Glomerular endothelial cell (primary cell): Measurements from ENCODE around the gene MARK1. TPM values are rescaled to one million over a fixed set of nuclear protein-coding genes. Genes with fewer than 3 reads are reported as not detected.

Source experiments
- DNase-seq: peaks from one replicate; pipeline ENCODE4 v3.0.0-alpha.2; 2011; ENCODE audit warnings: low read depth, low spot score; ENCODE audit errors: extremely low read depth
- total RNA-seq: library from RNA; depleted of rRNA; stranded (reverse); fragments of >200 nt; gene quantifications from 2 replicates; pipeline ENCODE4 v1.2.3, GENCODE V29; 2015

Gene MARK1
- total RNA-seq, 1 donor from 2014 or later, result 2.6 TPM

- no peak for DNase-seq
Observed at GRCh38 chr1:220528679-220529501, 954 bp downstream of the MARK1 start.

GRCh38 chr1:220529521-220530020 is 1.6 kb downstream of the MARK1 start:
- no peak for DNase-seq

DNA sequence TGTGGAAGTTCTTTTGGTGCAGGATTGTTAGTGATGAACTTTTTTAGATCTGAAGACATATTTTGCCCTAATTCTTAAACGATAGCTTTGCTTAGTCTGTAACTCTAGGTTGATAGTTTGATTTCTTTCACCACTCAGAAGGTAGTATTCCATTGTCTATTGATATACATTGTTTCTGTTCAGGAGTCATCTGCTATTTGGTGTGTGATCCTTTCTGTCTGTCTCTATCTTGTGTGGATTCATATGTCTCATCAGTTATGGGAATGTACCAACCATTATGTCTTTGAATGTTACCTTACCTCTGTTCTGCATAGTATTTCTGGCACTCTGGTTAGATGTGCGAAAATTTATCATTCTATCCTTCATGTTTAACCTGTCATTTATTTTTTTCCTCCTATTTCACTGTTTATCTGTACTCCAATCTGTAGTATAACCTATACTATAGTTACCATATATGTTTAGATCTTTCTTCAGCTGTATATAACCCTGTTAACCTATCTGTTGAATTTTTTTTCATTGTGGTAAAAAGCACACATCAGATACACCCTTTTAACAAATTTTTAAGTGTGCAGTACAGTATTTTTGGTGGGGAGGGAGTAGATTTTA is 5.7 kb downstream of the MARK1 start:
- no peak for DNase-seq

- no peak for DNase-seq
Observed at GRCh38 chr1:220544901-220545303, 17.0 kb downstream of the MARK1 start.

GRCh38 chr1:220550811-220551399 is 23.0 kb downstream of the MARK1 start:
- DNase-seq, result no peak

- no peak for DNase-seq
Observed at GRCh38 chr1:220551718-220552117, 23.8 kb downstream of the MARK1 start.

DNA sequence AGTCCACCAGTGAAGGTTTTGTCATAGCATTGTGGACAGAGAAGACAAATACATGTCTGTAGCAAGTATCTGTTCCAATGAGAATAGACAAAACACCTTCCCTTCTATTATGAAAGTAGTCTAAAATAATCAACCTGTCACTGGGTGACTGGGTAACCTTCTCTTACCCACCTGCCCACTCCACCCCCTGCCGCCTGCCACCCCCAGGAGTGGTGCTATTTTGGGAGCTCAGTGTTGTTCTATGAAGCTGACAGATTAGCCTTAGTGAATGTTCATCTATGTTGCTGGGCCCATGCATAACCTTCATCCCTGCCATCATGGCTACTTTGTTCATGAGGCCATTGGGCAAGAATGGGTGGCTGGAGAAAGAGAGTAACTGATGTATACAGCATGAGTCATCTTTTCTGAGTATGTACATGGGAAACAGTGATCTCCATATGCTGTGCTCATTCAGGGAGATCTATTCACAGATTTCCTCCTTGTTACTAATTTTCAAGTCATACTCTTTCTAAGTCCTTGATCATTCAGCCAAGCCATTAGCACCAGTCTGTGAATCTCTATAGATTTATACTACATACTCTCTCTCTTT is 24.8 kb downstream of the MARK1 start:
- no peak for DNase-seq

DNA sequence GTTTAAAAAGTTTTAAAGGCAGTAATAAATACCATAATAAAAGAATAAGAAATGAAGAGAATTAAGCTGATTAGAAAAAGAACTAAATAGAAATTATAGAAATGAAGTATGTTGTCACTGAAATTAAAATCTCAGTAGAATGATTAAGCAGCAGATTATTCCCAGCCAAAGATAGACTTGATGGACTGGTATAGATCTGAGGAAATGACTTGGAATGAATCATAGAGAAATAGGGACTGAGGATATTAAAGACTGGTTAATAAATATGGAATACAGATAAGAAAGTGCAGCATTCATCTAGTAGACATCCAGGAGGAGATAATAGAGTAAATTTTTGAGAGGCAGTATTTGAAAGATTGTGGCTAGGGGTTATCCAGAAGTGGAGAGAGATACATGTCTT is 28.7 kb downstream of the MARK1 start:
- DNase-seq, result no peak

DNA sequence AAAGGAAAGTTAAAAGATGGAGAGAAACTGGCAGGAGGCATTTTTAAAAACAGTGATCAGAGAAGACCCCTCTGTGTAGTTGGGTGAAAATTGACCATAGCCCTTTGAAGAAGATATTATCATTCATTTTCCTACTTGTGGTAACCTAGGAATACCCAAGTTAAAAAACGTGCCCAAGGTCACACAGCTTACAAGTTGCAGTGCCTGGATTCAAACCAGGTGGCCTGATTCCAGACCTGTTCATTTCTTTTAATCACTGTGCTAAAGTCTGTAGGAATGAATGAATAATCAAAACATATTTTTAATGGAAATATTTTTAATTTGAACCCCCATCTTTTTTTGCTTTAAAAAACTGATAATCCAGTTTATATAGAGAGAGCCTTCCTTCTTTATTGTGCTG is 35.6 kb downstream of the MARK1 start:
- no peak for DNase-seq

DNA sequence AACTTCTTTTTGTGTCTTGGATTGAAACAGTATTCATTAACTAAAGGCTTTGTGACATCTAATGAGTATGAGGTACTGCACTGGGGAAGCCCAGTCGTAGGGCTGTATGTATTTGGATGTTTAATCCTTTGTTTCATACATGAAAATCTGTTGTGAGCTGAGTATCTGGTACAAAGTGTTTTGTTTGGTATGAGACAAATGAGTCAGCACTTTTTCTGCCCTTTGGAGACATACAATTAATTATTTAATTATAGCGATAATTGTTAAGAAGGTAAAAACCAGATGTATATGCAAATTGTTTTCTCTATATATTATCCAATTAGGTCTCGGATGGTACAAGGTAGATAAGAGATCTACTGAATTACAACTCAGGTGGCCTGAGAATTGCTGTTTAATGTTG is 36.3 kb downstream of the MARK1 start:
- DNase-seq, result no peak

- DNase-seq, result no peak
Observed at GRCh38 chr1:220565670-220566069, 37.7 kb downstream of the MARK1 start.

GRCh38 chr1:220566869-220567268 is 38.9 kb downstream of the MARK1 start:
- DNase-seq, result no peak

GRCh38 chr1:220572416-220572815 is 44.5 kb downstream of the MARK1 start:
- no peak for DNase-seq

- DNase-seq, result no peak
Observed at GRCh38 chr1:220573836-220574235, 45.9 kb downstream of the MARK1 start.

GRCh38 chr1:220575718-220576497 is 48.0 kb downstream of the MARK1 start:
- no peak for DNase-seq

DNA sequence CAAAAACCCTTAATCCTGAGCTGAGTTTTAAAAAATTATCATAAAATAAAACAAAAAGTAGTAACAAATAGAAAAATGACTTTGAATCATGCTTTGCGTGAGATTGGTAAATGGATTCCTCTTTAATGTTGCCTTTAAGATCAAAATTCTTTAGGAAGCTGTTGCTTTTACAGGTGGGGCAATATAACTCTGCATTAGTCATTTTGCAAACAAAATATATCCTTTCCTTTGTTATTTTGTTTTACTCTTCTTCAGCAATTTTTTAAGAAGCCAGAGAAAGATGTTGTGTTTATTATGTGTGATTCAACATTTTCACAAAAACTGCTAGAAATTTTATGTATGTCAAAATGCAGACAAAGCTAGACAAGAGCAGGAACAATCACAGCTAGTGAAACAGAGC is 50.0 kb downstream of the MARK1 start:
- DNase-seq, result no peak

DNA sequence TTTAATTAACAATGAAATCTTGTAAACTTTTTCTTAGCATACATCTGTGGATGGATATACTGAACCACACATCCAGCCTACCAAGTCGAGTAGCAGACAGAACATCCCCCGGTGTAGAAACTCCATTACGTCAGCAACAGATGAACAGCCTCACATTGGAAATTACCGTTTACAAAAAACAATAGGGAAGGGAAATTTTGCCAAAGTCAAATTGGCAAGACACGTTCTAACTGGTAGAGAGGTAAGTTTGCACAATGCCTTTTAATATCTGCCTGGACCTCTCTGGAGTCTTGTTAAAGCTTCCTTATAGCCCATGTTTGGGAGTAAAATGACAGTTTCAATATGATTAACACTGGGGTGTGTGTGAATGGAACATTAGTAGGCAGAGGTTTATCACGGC is 51.4 kb downstream of the MARK1 start:
- no peak for DNase-seq

DNA sequence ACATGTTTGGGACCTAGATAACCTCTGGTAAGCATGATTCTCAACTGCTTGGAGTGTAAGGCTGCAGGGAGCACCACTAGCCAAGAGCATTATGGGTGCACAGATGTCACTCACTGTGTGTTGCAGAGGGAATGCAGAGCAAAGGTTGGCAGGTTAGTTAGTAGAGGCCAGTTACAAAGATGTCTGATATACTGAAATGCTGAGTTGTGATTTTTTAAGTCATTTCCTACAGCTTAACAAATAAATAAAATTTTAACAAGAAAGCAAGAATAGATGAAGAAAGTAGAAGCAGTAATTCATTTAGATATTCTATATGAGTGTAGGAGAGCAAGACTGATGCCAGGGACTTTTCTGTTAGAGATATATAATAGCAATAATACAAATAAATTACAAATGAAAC is 64.8 kb downstream of the MARK1 start:
- no peak for DNase-seq

- DNase-seq, result no peak
Observed at GRCh38 chr1:220594356-220594755, 66.4 kb downstream of the MARK1 start.

DNA sequence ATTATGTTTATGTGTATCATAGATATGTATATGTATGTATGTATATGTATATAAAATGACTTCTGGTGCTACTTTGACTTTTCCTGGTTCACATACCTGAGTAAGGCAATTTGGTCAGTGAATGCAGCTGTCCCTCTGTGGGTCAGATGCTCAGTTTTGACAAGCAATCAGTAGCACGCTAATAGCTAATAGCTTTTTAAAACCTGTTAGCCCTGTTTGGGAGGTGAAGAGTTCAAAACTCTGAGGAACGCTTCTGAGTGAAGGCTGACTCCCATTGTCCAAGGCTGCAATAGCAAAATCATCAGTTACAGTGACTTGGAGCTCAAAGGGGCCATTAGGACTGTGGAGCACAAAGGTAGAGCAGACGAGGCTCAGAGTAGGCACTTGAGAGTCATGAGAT is 67.2 kb downstream of the MARK1 start:
- DNase-seq, result no peak

DNA sequence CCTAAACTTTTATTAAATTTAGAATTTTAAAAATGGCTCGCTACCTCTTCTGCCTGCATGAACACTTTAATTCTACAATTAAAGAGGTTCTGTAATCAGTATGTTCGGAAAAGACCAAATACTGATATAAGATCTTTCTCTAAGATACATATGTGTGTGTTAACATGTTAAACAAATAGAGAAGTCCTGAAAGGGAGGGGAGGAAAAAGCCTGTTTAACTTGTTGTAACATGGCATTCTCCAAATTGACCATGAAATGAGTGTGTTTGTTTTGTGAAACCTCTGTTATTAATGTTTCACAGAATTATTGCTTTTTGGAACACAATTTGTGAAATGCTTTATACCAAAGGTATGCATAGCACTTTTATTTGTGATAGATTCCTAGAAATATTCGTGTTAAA is 77.0 kb downstream of the MARK1 start:
- no peak for DNase-seq
